Measurements from ENCODE around the gene SIGLEC5. TPM values are rescaled to one million over a fixed set of nuclear protein-coding genes. Genes with fewer than 3 reads are reported as not detected.

SIGLEC5 gene
- total RNA-seq, 1 donor from 2014 or later, result 0.49 TPM

- DNase-seq (ENCODE audit: extremely low spot score in 2 of 2), result no peak
- no peaks in the 10 kb centered on the region for H3K9me3 ChIP-seq
Measured at GRCh38 chr19:51589511-51589910, 40.7 kb downstream of the SIGLEC5 start.

DNA sequence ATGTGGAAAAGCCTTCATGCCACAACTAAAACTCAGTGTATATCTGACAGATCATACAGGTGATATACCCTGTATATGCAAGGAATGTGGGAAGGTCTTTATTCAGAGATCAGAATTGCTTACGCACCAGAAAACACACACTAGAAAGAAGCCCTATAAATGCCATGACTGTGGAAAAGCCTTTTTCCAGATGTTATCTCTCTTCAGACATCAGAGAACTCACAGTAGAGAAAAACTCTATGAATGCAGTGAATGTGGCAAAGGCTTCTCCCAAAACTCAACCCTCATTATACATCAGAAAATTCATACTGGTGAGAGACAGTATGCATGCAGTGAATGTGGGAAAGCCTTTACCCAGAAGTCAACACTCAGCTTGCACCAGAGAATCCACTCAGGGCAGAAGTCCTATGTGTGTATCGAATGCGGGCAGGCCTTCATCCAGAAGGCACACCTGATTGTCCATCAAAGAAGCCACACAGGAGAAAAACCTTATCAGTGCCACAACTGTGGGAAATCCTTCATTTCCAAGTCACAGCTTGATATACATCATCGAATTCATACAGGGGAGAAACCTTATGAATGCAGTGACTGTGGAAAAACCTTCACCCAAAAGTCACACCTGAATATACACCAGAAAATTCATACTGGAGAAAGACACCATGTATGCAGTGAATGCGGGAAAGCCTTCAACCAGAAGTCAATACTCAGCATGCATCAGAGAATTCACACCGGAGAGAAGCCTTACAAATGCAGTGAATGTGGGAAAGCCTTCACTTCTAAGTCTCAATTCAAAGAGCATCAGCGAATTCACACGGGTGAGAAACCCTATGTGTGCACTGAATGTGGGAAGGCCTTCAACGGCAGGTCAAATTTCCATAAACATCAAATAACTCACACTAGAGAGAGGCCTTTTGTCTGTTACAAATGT, 42.7 kb downstream of the SIGLEC5 start:
- no peak for DNase-seq (ENCODE audit: extremely low spot score in 2 of 2)
- Histone ChIP-seq H3K4me3 (no peak overlapping the region), H3K27ac (no peak overlapping the region), H3K27me3 (no peaks in the 10 kb centered on the region), H3K4me1 (no peaks in the 10 kb centered on the region), H3K36me3 (peaks cover 0 to 49% of the 10 kb centered on the region in 2 donors), H3K9me3 (no peaks in the 10 kb centered on the region)
- no peak for TF ChIP-seq POLR2AphosphoS5 (IDR thresholded peaks at IDR 0.05; ENCODE audit: insufficient read depth in 1 of 2, low read depth in 1 of 2)
- TF ChIP-seq, protein P1, sequence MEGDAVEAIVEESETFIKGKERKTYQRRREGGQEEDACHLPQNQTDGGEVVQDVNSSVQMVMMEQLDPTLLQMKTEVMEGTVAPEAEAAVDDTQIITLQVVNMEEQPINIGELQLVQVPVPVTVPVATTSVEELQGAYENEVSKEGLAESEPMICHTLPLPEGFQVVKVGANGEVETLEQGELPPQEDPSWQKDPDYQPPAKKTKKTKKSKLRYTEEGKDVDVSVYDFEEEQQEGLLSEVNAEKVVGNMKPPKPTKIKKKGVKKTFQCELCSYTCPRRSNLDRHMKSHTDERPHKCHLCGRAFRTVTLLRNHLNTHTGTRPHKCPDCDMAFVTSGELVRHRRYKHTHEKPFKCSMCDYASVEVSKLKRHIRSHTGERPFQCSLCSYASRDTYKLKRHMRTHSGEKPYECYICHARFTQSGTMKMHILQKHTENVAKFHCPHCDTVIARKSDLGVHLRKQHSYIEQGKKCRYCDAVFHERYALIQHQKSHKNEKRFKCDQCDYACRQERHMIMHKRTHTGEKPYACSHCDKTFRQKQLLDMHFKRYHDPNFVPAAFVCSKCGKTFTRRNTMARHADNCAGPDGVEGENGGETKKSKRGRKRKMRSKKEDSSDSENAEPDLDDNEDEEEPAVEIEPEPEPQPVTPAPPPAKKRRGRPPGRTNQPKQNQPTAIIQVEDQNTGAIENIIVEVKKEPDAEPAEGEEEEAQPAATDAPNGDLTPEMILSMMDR (IDR thresholded peaks at IDR 0.05), result no peak
- no peak for TF ChIP-seq POLR2A (IDR thresholded peaks at IDR 0.05)
- intact Hi-C loops (cut with DNase I), result no loop called here

More at GRCh38 chr19:51589511-51589910, 40.7 kb downstream of the SIGLEC5 start:
- Histone ChIP-seq H3K4me1 (peaks cover 10% of the 10 kb centered on the region), H3K27me3 (no peaks in the 10 kb centered on the region), H3K4me3 (no peak overlapping the region), H3K27ac (no peak overlapping the region), H3K36me3 (peaks cover 0 to 32% of the 10 kb centered on the region in 2 donors)
- intact Hi-C loops (cut with DNase I), result no loop called here
- TF ChIP-seq POLR2AphosphoS5 (IDR thresholded peaks at IDR 0.05; ENCODE audit: insufficient read depth in 1 of 2, low read depth in 1 of 2) (no peak), POLR2A (IDR thresholded peaks at IDR 0.05) (no peak)
- TF ChIP-seq, protein P1 (IDR thresholded peaks at IDR 0.05), result no peak

DNA sequence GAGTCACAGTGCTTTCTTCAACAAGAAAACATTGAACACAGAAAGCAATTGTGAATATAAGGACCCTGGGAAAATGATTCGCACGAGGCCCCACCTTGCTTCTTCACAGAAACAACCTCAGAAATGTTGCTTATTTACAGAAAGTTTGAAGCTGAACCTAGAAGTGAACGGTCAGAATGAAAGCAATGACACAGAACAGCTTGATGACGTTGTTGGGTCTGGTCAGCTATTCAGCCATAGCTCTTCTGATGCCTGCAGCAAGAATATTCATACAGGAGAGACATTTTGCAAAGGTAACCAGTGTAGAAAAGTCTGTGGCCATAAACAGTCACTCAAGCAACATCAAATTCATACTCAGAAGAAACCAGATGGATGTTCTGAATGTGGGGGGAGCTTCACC, 43.4 kb downstream of the SIGLEC5 start:
- H3K9me3 ChIP-seq, result no peaks in the 10 kb centered on the region
- H3K4me3 ChIP-seq, result no peak overlapping the region
- DNase-seq (ENCODE audit: extremely low spot score in 2 of 2), result no peak
- no peaks in the 10 kb centered on the region for H3K27me3 ChIP-seq
- H3K27ac ChIP-seq, result no peak overlapping the region
- H3K4me1 ChIP-seq, result no peaks in the 10 kb centered on the region
- intact Hi-C loops (cut with DNase I), result no loop called here
- peaks cover 0 to 56% of the 10 kb centered on the region in 2 donors for H3K36me3 ChIP-seq
- TF ChIP-seq POLR2AphosphoS5 (IDR thresholded peaks at IDR 0.05; ENCODE audit: insufficient read depth in 1 of 2, low read depth in 1 of 2) (no peak), POLR2A (IDR thresholded peaks at IDR 0.05) (no peak)
- TF ChIP-seq, protein P1 (IDR thresholded peaks at IDR 0.05), result no peak

- H3K27ac ChIP-seq, result no peak overlapping the region
- H3K27me3 ChIP-seq, result no peaks in the 10 kb centered on the region
- DNase-seq (ENCODE audit: extremely low spot score in 2 of 2), result no peak
- H3K36me3 ChIP-seq, result peaks cover 0 to 62% of the 10 kb centered on the region in 2 donors
- no peaks in the 10 kb centered on the region for H3K4me1 ChIP-seq
- no peak overlapping the region for H3K4me3 ChIP-seq
- H3K9me3 ChIP-seq, result no peaks in the 10 kb centered on the region
- TF ChIP-seq POLR2A (IDR thresholded peaks at IDR 0.05), result no peak
- TF ChIP-seq, protein P1 (IDR thresholded peaks at IDR 0.05), result no peak
- TF ChIP-seq POLR2AphosphoS5 (IDR thresholded peaks at IDR 0.05; ENCODE audit: insufficient read depth in 1 of 2, low read depth in 1 of 2), result no peak
- intact Hi-C loops (cut with DNase I), result no loop called here
Measured at GRCh38 chr19:51586103-51586728, 44.0 kb downstream of the SIGLEC5 start.
